Measurements from ENCODE around the gene TBCC.

The TBCC gene, protein sequence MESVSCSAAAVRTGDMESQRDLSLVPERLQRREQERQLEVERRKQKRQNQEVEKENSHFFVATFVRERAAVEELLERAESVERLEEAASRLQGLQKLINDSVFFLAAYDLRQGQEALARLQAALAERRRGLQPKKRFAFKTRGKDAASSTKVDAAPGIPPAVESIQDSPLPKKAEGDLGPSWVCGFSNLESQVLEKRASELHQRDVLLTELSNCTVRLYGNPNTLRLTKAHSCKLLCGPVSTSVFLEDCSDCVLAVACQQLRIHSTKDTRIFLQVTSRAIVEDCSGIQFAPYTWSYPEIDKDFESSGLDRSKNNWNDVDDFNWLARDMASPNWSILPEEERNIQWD

DNA sequence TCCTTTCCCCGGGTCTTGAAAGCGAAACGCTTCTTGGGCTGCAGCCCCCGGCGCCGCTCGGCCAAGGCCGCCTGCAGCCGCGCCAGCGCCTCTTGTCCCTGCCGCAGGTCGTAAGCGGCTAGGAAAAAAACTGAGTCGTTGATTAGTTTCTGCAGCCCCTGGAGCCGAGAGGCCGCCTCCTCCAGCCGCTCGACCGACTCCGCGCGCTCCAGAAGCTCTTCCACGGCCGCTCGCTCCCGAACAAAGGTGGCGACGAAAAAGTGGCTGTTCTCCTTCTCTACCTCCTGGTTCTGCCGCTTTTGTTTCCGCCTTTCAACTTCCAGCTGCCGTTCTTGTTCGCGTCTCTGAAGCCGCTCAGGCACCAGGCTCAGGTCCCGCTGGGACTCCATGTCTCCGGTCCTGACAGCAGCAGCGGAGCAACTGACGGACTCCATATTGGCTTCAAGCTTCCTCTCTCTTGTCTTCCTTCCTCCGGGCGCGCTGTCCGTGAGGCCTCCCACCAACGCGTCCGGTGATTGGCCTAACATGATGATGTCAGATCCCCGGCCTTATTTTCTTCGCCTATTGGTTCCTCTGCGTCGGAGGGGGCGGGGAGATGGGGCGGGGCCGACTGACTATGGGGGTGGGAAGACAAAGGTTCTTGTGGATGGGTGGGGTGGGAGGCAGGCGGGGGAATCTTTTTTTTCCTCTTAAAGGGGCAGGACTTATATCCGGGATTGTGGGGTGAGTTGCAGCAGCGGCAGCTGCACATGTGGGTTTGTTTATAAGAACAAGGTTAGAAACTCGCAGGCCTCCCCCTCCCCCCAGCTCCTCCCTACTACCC is at the start of gene TBCC:
TBCC (minus strand) TSS at position 464 of the 823 bp plus-strand sequence; CDS start at position 434, 30 bp downstream.
- DNase-seq = peak; percentile 97

DNA sequence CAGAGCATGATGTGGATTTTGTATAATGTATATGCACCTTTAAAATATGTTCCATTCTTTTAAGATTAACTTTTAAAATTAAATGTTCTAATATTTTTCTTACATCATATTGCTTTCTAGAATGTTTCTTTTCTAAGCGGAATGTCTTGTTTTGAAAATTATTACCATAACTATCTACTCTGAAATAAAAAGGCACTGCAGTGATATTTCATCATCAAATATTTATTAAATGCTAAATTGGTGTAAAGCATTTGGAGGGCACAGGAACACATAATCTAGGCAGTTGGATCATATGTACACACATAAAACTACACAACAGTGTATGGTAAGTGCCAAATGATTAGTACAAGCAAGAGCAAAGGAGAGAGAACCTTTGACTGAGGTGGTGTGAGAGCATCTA is 49.7 kb upstream of the TBCC start:
- DNase-seq = no peak

DNA sequence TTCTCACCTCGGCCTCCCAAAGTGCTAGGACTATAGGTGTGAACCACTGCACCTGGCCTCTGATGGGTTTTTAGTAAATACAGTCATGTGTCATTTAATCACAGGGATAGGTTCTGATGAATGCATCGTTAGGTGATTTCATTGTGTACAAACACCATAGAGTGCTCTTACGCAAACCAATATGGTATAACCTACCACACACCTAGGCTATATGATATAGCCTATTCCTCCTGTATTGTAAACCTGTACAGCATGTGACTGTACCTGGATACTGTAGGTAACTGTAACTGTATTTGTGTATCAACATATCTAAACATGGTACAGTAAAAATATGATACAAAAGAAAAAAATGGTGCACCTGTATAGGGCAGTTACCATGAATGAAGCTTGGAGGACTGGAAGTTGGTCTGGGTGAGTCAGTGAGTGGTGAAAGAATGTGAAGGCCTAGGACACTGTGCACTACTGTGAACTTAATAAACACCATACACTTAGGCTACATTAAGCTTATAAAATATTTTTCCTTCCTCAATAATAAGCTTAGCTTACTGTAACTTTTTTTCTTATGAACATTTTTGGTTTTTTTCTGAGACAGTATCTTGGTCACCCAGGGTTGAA is 45.9 kb upstream of the TBCC start:
- no peak for DNase-seq

DNA sequence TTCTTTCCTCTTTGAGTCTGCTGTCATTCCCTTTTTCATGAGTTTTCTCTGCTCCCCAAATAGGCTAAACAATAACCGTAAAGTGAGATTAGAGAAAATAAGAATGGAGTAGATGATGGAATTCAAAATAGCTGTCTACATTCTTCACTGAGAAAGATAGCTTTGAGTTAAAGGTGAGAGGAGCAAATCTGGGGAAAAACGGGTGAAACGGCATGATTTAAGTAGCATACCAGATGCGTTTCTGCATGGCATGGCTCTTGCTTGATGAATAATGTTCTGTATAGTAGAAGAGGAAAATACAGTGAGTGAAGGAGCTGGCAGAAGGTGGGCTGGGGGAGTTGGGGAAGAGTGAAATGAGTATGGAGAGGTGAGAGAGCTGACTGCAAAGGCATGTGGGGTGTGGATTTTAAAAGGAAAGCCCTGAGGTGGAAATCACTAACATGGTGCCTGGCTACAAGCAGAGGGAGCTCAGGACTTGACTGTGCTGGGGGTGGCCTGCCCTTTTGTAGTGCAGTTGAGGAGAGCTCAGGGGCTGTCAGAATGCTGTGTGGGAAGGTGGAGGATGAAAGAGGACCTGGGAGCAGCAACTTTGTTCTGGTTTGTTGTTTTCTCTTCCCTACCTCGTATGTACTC is 44.8 kb upstream of the TBCC start:
- no peak for DNase-seq

DNA sequence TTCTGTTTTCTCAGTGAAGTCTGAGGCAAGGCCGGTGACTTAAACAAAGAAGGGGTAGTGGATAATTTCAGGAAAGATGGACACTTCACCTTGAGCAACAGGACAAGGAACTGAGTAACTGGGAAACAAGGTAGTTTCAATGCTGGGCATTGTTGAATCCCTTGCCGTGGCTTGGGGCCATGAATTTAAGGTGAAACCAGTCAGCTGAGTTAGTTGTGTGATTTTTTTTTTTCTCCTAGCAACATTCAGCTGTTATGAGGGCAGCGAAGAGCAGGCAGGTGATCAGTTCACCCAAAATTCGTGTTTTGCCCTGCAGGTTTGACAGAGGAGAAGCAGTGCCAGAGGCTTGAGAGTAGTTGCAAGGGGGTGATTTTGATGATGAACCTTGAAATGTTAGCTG is 42.8 kb upstream of the TBCC start:
- no peak for DNase-seq

DNA sequence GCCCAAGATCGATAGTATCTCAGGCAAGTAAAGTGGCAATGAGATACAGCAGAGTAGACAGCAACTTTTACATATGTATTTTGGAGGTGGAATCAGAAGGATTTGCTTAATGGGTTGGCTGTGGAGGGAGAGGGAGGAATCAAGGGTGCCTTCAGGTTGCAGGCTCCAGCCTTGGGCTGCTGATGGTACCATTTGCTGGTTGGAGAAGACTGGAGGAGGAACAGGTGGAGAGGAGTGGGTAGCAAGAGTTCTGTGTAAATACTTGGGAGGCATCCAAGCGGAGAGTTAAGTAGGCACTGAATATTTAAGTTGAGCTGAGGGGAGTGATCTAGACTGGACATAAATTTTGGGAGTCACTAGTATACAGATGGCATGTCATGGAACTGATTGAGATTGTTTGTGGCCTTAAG is 41.2 kb upstream of the TBCC start:
- DNase-seq = no peak

DNA sequence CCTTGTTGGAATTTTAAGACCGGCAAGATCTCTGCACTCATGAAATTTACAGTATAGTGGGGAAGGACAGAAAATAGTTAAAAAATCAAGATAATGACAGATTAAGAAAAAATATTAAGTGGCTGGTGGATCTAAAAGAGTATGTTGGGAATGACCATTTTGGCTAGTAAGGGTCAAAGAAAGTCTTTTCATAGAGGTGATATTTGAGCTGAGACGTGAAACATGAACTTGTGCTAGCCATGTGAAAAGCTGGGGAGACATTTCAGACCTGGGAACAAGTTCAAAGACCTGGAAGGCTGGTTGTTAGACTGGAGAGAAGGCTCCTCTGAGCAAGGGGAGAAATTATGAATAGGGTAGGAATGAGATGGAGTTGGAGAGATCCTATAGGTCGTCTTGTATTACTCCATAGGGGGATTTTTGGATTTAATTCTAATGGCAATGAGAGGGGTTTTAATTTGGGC is 40.7 kb upstream of the TBCC start:
- no peak for DNase-seq

DNA sequence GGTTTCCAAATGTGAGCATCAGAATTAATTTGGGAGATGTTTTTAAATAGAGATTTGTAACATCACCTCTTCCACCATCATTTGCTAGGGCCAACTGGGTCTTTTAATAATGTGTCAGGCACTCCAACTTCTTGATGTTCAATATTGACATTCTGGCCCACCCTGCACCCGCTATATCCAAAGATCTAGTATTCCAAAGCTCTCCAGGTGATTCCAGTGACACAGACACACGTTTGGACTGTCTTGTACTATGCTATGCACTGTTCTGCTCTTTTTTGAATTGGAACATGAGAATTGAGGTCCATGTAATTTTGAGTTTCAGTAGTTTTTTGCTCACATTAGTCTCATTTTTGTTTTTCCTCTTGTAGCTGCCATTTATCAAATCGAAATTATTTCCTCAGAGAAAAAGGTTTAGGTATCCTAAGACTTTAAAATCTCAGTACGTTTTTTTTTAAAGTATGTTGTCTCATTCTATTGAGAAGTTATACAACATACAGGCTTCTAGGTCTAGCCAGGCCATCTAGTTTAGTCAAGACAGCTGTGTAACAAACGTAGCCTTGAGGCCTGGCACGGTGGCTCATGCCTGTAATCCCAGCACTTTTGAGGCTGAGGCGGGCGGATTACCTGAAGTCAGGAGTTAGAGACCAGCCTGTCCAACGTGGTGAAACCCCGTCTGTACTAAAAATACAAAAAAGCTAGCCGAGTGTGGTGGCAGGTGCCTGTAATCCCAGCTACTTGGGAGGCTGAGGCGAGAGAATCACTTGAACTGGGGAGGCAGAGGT is 39.0 kb upstream of the TBCC start:
- DNase-seq = no peak

DNA sequence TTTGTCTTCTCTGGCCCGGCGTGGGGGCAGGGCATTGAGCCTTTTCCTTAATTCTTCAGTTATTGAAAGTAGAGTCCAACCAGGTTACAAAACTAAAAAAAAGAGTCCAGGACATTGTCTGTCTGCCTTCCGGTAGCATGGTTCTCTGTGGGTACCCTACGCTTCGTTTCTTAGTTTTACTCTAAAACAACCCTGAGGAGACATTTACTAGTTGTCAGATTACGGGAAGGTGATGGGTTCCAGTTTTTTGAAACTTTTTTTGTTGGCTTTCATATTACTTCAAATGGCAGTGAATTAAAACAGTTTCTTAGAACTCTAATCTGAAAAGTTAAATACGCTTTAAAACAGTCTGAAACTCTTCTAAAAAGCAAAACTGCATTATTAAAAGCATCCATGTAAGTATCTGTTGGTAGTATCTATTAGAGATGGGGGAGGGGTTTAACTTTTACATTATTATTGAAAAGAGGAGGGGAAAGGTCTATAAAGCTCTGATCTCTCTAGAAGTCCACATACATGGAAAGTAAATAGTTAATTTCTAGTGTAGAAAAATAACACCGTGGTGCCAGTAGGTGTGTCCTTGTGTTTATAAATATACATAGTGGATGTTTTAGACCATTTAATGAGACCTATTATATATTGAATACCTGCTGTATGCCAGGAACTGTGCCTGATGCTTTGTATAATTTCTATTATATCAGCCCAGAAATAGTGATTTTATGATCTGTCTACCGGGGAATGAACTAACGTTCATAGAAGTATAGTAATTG is 38.2 kb upstream of the TBCC start:
- DNase-seq = peak in 1 of 2 donors; percentile 59

DNA sequence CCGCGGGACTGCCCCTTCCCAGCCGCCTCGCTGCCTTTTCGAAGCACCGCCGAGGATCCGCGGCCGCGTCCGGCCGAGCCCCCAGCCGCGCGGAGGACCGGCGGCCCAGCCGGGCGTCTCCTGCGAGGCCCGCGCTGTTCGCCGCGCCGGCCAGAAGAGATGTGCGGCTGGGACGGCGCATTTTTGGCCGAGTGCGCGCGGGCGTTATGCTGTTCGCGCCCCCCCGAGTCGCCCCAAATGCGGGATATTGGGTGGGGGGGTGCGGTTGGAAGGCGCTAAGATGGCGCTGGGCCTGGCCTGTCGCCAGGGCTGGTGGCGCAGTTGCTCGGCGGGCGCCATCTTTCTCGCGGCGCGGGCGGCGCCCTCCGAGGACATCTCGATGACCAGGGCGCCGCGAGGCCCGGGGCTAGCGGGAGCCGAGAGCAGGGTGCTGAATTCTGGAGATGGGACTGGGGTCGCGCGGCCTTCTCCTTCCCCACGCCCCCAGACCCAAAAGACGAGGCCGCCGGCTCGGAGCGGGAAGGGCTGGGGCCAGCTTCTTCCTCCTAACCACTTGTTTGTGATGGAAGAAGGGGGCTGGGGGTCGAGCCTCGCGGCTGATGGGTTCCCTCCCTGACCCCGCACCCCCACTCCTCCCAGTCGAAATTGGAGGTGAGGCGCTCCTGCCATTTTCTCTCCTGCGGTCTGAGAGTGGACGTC is 37.4 kb upstream of the TBCC start:
- DNase-seq = peak; percentile 85

DNA sequence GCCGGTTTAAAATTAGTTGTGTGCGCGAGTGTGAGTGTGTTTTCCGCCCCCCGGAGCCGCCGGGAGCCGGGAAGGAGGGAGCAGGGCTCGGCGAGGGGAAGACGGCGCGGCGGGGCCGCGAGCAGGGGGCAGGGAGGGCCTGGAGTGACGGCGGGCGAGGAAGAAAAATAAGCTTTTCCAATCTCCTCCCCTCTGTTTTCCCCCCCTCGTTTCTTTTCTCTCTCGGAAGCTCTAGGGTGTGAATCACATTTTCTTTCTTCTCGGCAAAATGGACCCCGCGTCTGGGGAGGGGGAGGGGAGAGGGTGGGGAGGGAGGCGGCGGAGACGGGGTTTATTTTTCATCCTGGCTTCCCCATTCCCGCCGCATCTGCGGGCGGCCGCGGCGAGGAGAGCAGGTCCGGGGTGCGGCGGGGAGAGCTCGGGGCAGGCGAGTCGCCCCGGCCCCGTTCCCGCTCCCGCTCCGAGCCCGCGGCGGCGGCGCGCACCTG is 36.8 kb upstream of the TBCC start:
- peak; percentile 83 to 86 for DNase-seq

DNA sequence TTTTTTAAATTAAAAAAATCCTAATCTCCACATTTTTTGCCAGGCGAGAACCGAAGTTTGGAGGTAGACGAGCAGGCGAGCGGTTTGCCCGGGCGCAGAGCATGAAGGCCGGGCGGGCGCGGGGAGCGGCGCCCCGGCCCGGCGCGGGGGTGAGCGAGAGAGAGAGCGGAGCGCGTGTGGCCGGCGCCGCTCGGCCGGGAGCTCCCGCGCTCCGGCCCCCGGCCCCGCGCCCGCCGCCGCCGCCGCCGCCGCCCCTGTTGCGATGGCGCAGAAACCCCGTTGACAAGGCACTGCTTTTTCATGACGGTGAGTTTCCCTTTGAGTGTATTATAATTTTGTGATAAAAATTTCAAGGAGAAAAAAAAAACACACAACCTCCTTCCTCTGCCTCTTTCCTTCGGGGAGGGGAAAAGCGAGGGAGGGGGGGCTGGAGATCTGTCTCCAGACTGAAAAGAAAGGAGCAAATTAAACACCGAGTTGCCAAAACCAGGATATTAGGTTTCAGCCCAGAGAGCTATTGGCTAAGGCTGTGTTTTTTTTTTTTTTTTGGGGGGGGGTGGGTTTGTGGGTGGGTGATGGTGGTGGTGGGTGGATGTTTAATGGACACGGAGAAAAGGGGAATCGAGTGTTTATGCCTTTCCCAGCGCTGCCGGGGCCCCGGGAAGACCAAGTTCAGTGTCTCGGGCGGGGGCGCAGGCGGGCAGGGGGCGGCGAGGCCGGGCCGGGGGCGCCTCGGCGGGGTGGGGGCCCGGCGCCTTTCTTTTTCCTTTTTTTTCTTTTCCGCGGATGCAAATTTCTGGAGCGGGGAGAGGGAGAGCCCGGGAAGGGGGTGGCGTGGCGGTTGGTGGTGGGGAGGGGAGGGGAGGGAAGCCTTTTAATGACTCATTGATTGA is 36.1 kb upstream of the TBCC start, which contains the start of gene BICRAL:
BICRAL (plus strand) TSS at position 257 of the 893 bp plus-strand sequence. CDS start 39,971 bp downstream, outside the sequence.
- peak; percentile 76 to 84 for DNase-seq

DNA sequence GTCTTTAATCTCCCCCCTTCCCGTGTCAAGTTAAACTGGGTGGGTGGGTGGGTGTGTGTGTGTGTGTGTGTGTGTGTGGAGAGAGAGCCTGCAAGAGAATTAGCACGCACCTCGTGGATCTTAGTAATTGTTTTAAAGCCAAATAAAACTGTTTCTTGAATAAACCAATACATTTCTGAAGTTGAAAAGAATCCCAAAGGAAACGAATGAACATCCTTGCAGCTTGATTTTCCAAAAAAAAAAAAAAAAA is 35.6 kb upstream of the TBCC start:
- no peak for DNase-seq

DNA sequence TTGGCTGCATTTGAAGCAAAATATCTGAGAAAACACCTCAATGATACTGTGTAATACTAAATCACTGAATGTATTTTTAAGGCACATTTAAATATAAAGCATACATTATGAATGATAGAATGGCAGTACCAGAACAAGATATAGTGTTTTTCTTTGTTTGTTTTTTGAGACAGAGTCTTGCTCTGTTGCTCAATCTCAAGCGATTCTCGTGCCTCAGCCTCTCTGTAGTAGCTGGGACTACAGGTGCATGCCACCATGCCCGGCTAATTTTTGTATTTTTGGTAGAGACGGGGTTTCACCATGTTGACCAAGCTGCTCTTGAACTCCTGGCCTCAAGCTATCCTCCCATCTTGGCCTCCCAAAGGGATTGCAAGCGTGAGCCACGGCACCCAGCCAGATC is 33.6 kb upstream of the TBCC start:
- no peak for DNase-seq

DNA sequence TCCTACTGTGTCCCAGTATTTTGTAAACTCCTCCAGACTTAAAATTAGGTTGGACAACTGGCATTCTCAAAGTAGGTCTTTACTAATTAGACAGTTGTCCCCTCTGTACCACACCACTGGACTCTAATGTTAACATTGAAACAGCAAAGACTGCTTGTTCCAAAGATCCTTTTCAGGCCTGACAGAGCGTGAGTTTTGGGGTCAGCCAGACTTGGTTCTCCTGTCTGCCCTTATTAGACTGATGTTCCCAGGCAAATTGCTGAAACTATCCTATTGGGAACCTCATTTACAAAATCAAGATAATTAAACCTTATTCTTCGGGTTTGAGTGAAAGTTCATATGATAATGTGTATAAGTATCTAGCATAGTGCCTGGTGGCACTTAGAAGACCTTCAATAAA is 32.2 kb upstream of the TBCC start:
- no peak for DNase-seq

DNA sequence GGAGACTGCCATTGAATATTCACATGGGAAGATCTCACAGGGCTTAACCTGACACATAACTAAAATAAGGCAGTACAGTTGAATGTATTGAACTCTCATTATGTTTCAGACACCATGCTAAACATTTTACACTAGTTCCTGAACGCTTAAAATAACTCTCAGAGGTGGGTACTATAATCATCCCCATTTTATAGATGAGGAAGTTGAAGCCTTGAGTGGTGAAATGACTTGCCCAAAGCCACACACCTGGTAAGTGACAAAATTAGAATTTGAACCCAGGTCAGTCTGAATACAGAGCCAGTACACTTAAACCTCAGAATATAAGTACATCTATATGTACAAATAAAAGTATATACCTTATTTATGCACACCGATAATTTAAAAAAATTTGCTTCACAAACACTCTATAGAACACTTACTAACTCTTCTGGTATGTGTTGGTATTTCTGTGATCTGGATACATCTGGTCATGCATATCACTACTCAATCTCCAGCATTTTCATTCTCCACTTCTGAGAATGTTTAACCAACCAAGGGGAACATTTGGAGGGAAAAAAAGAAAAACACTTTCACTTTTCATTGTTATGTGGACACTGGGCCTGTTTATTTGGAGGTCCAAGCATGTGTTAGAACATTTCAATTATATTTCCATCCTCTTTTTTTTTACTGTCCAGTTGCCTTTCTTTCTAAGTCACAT is 31.4 kb upstream of the TBCC start:
- no peak for DNase-seq

DNA sequence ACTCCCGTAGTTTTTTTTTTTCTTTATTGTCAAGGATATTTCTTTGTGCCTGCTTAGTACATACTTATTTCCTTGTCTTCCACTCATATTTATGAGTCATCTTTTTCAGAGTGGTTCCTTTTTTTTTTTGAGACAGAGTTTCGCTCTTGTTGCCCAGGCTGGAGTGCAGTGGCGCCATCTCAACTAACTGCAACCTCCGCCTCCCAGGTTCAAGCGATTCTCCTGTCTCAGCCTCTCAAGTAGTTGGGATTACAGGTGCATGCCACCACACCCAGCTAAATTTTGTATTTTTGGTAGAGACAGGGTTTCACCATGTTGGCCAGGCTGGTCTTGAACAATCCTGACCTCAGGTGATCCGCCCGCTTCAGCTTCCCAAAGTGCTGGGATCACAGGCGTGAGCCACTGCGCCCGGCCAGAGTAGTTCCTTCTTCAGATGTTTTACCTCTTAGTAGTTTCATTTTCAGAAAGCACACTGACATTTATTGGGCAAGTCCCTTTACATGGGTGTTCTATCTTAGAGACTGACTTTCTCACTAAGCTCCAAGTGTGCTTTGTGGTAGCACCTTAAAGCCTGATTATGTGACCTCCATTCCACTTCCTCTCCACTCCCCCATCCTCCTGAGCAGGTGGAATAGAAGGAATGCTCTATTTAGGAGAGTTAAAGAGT is 29.1 kb upstream of the TBCC start:
- DNase-seq = peak; percentile 69 to 78

DNA sequence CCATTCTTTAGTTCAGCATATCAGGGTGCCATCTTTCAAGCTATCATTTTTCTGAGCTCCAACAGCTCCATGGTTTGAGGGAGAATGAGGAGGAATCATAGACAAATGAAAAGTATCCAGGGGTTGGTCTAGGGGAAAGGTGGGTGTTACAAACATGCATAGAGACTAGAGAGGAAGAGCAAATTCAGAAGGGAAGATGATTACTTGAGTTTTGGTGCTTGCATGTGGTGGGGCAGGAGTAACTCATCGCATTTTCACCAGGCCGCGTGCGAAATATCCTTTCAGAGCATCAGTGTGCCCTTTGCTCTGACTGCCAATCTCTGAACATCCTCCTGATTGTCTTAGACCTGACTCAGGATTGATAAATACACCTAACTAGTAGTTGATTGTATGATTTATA is 28.3 kb upstream of the TBCC start:
- DNase-seq = peak in 1 of 2 donors; percentile 24

DNA sequence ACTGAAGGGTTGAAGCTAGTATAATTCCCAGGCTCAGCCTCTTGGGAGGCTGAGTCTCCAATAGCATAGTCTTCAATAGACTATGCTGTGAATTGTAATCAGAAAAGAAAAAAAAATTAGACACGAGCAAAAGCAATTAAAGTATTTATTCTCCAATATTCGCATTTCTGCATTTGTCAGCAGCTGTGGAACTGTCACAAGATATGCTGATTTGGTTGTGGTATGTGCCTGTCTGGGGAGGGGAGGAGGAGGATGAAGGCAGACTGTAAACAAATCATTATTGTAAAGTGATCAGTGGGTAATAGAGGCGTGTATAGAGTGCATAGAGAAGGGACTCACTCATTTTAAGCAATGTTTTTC is 25.8 kb upstream of the TBCC start:
- DNase-seq = peak; percentile 65 to 72

Measured in CD4-positive, alpha-beta T cell treated with Interleukin-1 beta for 1 hour (primary cell).